ENCODE measurements around the gene EFEMP1.

EFEMP1 gene

GRCh38 chr2:55902429-55902828, 21.2 kb downstream of the EFEMP1 start:
- TF ChIP-seq CTCF (IDR thresholded peaks at IDR 0.05; ENCODE audit: low read length, missing control alignments), result no peak
- no peak overlapping the region for H3K4me3 ChIP-seq (replicated peaks; ENCODE audit: low read depth, low read length)
- no peak for DNase-seq (ENCODE audit: low read depth)

DNA sequence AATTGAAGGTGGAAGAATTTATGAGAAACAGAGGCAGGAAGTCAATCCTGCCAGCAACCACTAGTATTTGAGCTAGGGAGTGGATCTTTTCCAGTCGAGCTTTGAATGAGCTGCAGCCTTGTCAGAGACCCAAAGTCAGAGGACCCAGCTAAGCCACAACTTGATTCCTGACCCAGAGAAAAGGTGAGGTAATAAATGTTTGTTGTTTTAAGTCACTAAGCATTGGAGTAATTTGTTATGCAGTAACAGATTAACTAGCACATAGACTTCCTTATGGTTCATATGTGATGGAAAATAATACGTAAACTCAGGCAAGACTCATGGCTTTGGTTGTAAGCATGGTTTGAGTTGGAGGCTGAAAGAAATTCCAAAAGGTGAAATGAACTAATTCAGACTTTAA, 21.6 kb downstream of the EFEMP1 start:
- no peak for TF ChIP-seq CTCF (IDR thresholded peaks at IDR 0.05; ENCODE audit: low read length, missing control alignments)
- no peak for DNase-seq (ENCODE audit: low read depth)
- H3K4me3 ChIP-seq (replicated peaks; ENCODE audit: low read depth, low read length), result no peak overlapping the region

- no peak overlapping the region for H3K4me3 ChIP-seq (replicated peaks; ENCODE audit: low read depth, low read length)
- no peak for TF ChIP-seq CTCF (IDR thresholded peaks at IDR 0.05; ENCODE audit: low read length, missing control alignments)
- DNase-seq (ENCODE audit: low read depth), result peak; percentile 61
These were observed 22.3 kb downstream of the EFEMP1 start for GRCh38 chr2:55901322-55901721.

DNA sequence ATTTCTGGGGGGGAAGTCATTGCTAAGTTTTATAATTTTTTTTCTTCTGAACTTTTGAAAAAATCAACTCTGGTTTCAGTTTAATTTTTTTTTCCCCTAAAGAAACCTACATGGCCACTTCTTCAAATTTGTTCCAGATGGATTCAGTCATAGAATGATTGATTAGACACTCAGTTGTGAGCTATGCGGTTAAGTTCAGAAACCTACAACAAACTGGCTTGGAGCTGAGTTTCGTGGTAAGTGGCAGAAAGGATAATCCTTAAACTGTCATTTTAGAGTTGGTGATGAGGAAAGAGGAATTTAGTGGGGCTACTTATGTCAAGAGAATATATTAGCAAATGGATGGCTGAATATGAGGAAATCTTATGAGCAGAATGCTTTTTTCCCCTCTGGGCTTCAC, 23.7 kb downstream of the EFEMP1 start:
- TF ChIP-seq CTCF (IDR thresholded peaks at IDR 0.05; ENCODE audit: low read length, missing control alignments), result no peak
- DNase-seq (ENCODE audit: low read depth), result no peak

DNA sequence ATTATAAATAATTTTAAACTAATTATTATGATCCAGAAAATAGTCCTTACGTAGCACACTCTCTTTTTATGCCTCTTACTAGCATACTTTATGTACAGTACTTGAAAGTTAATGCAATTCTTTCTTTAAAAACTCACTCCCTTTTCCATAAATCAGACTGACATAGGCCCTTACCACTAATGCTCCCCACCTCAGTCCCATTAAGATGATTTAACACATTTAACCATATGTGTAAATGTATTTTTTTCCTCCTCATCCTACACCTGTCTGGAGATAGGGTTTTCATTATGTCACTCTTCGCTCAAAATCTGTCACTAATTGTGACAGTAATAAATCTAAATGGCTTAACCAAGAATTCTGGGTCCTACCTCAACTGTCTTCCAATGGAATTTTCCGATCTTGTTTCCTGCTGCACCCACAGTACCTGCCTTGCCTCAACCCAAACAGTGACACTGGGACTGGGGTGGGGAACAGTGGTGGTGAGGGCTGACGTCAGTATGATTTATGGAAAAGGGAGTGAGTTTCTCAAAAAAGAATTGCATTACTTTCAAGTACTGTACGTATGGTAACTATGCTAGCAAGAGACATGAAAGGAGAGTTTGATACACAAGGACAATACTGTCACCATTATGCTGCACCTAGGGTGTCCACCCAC, 25.1 kb downstream of the EFEMP1 start:
- TF ChIP-seq CTCF (IDR thresholded peaks at IDR 0.05; ENCODE audit: low read length, missing control alignments), result no peak
- no peak for DNase-seq (ENCODE audit: low read depth)
- no peak overlapping the region for H3K4me3 ChIP-seq (replicated peaks; ENCODE audit: low read depth, low read length)

More for the DNA sequence above, 23.7 kb downstream of the EFEMP1 start:
- H3K4me3 ChIP-seq (replicated peaks; ENCODE audit: low read depth, low read length), result no peak overlapping the region

DNA sequence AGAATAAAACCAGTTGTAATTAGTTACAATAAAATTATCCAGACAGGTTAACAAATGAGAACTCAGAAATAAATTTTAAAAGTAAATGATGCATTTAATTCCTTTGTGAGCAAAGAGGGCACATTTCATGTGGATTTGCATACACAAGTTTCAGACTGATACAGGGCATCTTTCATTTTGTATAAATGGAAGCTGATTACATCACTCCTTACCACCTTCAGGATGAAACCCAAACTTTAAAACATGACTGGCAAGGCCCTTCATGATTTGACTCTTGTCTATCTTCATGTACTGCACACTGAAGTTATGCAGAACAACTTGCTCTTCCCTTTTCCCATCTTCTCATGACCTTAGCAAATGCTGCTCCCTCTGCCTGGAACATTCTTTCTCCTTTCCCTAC, 26.9 kb downstream of the EFEMP1 start:
- DNase-seq (ENCODE audit: low read depth), result no peak
- TF ChIP-seq CTCF (IDR thresholded peaks at IDR 0.05; ENCODE audit: low read length, missing control alignments), result no peak
- no peak overlapping the region for H3K4me3 ChIP-seq (replicated peaks; ENCODE audit: low read depth, low read length)

DNA sequence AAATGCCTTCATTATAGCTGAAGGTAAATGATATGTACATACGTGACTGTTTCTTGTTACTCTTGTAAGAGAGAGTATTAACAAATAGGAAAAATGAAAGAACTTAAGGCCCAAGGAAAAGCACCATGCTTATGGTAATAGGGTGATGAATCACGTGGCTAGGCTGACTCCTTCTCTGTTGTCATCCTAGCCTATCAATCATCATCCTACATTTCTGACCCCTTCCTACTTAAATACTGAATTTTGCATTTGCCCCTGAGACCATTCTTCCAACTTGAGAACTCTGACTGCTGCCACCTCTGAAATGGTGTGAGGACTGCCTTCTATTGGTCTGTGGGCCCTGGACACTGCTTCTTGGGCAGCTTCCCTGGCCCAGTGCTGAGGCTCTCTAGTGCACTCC, 28.9 kb downstream of the EFEMP1 start:
- H3K4me3 ChIP-seq (replicated peaks; ENCODE audit: low read depth, low read length), result no peak overlapping the region
- DNase-seq (ENCODE audit: low read depth), result no peak
- no peak for TF ChIP-seq CTCF (IDR thresholded peaks at IDR 0.05; ENCODE audit: low read length, missing control alignments)
